C4-2B (cell line): Measurements from ENCODE around the gene PGAM2.

Experiments
- CTCF ChIP-seq: fragments of 450-650 bp; conservative IDR thresholded peaks from 2 replicates; pipeline ENCODE4 v1.5.1; 2017; ENCODE audit warnings: mild to moderate bottlenecking
- ZFX ChIP-seq: fragments of 450-650 bp; IDR thresholded peaks from 2 replicates; pipeline ENCODE4 v1.6.1; 2017

GRCh38 chr7:44072364-44073231 lies 7.2 kb upstream of the PGAM2 start:
- no peak; the same call in 1 of the 2 replicates for TF ChIP-seq CTCF
- no peak for TF ChIP-seq ZFX
